GM21423 (cell line): Measurements from ENCODE around the gene GLI3.

Experiments
- ATAC-seq: cut with Tn5 transposase; IDR thresholded peaks from one replicate; pipeline ENCODE4 v1.9.1; 2021; ENCODE audit warnings: mild to moderate bottlenecking, moderate library complexity; ENCODE audit not compliant: unreplicated experiment

GLI3 gene

DNA sequence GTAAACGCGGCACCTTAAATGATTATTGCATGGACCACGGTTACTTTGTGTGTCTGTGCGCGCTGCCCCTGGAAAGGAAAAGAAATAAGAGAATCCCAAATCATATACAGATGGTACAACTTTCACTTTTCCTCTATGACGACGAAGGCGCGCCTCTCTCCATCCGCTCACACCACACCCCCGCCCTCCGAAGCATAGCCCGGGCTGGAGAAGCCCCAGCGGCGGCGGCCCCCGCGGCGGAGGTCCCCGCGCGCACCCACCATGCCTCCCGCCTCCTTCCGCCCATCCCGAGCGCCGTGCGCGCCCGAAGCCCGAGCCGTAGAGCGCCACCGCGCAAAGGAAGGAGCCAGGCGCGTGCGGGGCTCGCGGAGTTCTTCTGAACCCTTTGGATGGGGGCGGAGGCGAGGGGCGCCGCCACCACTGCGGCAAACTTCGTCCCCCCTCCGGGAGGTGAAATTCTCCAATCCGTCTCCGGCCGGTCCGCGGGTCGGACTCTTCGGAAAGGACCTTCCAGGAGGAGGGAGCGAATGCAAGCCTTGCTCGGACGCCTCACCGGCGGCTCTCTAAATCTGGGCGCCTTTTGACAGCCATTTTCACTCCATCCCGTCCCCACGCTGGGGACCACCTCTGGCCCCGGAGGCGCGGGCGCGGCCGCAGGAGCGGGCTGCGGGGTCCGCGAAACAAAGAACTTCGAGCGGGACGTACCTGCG is 588 bp downstream of the GLI3 start:
- peak; percentile 21 for ATAC-seq

DNA sequence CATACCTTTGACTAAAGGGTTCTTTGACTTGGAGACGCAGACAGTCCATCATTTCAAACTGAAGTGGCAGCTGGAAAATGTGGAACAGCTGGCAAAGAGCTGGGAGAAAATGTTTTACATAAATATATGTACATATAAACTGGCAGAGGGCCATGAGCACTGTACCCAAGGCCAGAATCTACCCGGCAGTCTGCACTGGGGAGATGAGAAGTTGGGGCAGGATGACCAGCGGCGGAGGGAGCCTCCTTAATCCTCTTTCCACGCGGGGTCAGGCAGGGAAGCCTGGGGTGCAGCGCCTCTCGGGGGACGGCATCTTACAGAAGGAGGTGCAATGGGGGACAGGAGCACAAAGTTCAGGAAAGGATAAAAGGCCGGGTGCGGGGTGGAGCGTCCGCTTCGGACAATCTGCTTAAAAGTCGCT is 1.3 kb downstream of the GLI3 start:
- no peak for ATAC-seq

DNA sequence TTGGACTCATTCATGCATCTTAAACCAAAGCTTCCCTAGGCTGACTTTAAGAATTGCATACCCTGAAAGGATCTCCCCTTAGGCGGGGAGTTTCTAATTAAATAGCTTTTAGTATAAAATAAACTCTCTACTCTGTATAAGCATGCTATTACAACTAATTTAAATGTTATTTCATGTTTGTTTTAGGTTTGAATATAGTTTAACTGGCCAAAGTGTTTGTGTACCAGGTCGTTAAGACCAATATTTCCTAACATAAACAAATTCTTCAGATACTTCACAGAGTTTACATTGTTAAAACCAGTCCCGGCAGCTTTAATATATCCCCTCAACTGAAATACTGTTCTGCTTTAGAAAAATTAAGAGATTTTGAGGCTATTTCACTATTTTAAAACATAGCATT is 2.3 kb downstream of the GLI3 start:
- ATAC-seq = no peak

DNA sequence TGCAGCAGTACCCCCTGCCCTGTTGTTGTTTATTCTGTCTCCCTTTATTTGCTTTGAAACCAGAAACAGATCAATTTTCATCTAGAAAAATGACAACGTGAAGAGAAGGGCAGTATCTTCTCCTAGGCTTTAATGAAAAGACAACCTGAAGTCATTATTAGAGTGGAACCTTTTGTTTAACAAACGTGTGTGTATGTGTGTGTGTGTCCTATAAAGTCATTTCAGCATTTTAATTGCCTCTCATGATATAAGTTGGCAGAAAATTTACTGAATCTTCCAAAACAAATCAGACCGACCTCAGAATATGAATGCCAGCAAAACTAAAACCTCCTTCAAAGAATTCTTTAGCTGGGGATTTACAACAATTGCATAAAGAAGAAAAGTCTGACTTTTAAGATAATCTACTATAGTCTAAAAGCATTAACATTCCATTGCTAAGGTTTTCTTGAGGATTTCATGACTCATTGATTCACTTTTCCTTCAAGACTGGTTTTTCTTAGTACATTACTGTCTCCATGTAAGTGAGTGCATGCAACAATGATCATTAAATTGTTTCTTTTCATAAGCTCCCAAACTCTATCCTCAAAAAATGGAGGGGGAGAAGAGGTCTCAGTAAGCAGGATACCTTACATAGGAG is 3.2 kb downstream of the GLI3 start:
- ATAC-seq = no peak

DNA sequence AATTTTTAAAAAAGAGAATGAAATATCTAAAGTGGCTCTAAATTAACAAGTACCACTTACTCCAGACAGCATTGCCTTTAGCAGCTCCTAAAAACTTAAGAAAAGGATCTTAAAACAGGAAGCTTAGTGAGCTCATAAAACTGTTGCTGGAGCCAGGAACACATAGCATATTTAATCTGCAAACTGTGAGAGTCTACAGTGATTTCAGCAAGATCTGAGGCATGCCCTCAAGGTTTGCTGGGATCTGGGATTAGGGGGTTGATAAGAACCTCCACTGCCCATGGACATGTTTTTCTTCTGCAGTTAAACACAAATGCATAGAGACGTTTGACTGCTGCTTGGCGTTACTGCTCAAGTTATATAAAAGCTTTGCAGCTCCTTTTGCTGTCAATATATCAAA is 3.8 kb downstream of the GLI3 start:
- ATAC-seq = no peak

DNA sequence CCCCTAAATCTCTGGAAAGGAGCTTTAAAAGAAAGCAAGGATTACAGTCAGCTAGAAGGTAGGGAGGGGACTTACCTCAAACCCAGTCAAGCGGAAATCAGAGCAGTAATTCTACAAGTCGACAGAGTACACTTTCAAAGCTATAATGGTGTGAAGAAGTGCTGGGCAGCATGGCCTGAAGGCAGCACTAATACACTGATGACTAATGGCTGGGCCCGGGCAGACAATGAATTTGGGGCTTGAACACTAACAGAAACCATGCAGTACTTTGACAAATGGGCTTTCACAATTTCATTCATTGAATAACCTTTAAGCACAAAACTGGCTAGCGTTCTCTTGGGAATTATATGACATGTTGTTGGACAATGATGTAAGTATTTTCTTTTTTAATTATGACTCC is 4.7 kb downstream of the GLI3 start:
- ATAC-seq = no peak

DNA sequence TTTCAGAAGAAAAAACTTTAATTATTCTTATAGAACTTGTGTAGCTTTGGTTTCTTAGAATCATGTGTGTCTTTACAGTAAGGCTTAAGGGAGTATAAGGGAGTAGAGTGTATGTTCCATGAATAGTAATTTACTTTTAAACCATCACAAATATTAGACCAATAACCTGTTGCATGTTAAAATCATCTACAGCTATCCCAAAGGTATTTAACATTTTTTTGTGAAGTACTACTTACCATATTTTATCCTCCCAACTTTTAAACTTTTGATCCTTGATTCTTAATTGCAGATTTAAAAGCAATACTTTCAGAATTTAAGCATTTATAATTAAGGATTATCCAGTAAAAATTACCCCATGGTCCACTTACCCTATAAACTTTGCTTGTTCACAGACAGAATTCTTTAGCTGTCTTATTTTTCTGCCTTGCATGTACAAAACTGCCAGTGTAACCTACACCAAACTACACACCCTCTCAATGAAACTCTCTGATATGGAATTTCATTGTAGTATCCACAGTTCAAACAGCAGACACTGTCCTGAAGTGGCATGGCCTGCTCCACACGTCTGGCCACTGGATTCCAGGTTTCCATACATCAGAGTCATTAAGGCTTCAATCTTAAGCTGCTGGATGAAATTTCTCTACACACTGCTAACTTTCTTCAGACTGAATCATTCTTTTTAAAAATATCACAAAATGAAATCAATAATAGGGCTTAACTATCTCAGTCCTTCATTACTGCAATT is 5.8 kb downstream of the GLI3 start:
- ATAC-seq = no peak

DNA sequence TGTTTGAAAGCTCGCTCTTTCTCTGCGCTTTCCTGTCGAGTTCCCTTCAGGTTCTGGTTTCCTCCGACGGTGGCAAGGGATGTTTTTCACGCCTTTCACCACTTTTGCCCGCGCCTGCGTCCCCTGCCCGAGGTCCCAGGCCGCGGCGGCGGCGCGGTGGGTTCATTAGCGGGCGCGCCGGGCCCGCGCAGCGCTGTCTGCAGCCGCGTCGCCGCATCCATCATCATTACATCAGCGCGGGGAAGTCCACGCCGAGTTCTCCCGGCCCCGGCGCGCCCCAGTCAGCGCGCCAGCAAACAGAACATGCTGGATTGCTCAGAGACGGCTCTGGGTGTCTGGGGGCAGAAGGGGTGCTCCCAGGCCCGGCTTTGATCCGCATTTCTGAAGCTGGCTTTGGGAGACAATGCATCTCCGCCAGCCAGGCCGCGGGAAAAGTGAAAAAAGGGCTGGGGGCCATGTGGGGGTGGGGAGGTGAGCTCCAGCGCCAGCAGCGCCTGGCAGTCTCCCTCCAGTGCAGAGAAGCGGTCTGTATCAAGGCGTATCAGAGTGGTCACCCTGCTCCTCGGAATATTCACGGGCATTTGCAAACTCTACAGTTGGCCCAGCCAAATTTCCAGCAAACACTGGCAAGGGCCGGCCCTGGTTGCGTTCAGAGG is 8.9 kb downstream of the GLI3 start:
- peak; percentile 46 for ATAC-seq

DNA sequence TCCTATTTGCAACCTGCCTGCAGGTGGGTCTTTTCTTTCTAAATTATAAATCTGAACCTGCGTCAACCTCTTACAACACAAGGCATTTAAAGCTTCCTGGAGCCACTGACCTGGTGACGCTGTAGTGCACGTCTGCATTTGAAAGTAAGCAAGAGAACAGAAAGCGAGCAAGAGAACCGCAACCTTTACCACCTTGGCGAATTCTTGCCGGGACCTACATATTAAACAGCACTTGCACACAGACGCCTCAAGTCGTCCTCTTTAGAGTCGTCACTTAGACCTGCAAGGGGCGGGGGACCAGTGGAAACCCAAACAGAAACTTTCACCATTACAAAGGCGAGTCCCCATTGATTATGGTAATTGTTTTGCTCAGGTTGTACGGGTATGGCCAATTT is 9.5 kb downstream of the GLI3 start:
- peak; percentile 65 for ATAC-seq

DNA sequence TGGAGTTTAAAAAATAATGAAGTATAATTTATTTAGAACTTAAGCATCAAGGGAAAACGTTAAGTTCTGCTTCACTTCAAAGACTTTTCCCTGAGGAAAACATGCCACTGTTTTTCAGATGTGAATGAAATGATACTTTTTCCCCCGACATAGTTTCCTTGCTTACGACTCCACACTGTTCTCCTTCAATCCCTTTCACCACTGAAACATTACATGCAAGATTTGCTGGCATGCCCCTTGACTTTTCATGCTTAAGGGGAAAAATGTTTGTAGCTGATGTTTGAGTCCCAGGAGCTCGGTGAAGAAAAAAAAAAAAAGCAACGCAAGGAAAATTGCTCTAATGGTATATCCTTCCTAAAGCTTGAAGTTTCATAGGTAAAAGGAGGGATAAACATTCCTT is 10.0 kb downstream of the GLI3 start:
- ATAC-seq = no peak

DNA sequence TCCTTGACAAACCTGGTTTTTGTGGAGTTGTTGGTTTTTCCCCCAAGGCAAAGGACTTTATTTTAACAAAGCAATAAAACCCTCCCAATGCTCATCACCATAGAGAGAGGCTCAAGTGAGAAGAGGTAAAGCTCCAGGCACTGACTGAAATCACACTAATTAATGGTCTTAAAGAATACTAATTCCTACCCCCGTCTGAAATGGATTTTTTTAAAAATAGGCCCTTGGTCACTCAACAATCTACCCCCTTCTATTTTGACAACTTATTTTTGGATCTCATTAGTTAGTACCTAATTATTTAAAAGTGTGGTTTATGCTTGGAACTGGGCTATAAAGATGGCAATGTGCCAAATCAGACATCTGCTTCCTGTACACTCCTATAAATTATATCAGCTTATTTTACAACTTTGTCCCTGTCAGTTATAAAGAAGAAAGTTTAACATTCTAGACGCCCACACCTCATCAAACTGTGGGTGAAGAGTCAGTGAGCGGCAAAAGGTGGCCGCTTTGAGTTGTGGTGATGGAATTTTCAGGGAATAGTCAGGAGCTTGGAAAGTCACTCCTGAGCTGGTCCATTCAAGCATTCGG is 10.6 kb downstream of the GLI3 start:
- ATAC-seq = no peak

DNA sequence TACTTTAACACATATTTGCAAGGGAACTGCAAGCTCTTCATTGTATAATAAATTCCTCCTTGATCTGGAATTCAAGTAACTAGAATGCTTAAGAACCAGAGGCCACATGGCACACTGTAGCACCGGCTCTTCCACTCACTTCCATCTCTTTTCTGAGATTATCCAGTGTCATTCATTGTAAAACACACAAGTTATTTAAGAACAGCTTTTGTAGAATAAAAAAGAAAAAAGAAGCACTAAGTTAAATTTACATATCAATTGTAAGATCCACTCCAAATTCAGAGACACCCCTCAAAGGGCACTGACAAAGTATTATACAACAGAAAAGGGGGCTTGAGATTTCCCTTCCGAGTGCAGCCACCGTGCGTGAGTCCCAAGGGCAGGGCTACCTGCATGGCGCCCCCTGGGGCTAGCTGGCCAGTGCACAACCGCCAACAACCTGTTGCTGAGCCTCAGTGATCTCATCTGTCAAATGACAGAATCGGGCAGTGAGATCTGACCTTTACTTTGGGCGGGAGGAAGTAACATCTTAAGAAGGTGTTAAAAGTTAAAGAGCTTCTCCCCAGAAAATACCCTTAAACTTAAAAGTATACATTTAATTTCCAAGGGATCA is 12.5 kb downstream of the GLI3 start:
- ATAC-seq = no peak

DNA sequence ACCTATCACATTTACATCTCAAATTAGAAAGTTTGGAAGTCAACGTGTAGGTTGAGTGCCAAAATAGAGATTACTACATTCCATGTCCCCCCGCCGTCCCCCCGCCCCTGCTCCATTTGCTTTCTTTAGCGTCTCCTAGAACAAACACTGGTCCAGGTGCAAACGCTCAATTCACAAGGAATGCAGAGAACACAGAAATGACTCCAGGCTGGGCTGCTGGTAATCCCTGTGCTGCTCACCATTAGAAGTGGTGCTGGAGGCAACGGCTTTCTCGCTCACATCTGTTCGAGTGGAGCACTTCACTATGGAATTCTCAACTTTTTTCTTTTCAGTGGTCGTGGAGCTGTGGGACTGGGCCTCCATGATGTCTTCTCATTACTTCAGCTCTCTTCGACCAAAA is 14.1 kb downstream of the GLI3 start:
- ATAC-seq = no peak

DNA sequence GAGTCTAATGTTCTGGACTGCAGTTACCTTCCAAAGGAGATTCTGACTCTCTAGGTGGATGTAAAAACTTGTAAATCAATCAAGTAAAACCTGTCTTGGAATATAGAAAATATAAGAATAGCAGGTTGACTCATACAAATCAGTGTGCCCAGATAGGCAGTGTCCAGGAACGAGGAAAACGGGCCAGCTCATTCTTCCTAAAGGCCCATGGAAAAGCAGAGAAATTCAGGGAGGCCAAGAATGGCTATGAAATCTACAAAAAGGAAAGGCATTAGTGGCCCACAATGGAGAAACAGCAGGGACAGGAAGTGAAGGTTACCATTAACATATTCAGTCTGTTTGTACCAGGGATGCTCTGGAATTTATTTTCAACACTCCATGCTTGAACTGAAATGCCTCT is 14.9 kb downstream of the GLI3 start:
- no peak for ATAC-seq

DNA sequence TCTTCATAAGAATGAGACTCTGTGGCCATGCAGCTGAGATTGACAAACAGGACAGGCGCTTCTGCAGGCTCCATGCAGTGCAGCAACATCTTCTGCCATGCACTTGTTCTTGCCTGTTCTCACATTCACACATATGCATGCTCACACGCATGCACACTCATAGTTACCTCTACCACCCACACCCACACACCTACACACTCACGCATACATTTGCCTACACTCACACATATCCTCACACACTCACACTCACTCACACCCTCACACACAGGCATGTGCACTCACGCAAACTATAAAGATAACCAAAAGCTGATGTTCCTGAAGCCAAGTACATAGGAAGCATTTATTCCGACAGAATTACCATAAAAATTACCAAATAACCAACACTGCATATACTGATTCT is 15.7 kb downstream of the GLI3 start:
- ATAC-seq = no peak

DNA sequence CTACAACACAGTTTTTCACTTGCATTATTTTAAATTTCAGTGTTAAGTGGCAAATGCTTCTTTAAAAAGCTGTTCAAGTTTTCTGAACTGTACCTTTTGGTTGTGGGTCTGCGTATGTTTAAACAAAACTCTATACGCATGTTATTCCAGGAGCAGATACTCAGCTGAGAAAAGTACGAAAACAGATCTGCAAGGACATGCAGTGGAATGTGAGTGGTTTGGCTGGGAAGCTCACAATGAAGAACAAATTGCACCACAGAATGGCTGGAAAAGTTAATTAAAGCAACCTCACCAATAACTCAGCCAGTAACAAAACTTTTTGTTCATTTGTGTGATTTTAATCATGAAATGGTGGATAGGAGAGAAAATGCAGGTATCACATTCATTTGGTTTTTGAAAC is 17.6 kb downstream of the GLI3 start:
- no peak for ATAC-seq

DNA sequence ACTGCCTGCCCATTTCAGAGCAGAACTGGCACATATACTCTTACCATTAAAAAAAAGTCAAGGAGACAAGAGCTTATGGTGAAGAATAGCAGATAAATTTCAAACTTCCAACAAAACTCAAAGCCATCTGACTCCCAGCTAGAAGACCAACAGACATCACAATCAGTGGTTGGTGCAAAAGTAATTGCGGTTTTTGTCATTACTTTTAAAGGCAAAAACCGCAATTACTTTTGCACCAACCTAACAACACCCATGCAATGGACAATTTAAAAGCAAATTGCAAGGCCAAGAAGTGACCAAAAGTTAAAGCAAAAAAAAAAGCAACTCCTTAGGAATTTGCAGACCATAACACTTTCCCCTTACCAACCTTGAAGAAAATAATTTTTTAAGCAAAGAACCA is 18.8 kb downstream of the GLI3 start:
- ATAC-seq = no peak

DNA sequence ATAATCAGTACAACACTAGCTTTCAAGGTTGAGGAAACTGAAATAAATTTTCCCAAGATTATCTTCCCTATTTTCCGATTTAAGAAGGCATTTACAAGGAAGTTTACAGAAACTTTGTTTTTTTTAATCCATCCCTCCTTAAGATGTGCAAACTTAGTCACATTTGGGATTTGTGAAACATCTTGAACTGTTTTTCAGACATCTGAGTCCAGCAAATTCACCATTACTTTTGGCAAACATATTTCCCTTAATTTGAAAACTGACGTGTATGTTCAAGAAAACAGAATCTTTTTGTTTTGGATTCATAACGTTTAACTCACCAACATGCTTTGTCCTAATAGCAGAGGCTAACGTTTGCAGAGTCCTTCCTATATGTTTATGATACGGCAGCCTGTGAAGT is 19.5 kb downstream of the GLI3 start:
- ATAC-seq = no peak

DNA sequence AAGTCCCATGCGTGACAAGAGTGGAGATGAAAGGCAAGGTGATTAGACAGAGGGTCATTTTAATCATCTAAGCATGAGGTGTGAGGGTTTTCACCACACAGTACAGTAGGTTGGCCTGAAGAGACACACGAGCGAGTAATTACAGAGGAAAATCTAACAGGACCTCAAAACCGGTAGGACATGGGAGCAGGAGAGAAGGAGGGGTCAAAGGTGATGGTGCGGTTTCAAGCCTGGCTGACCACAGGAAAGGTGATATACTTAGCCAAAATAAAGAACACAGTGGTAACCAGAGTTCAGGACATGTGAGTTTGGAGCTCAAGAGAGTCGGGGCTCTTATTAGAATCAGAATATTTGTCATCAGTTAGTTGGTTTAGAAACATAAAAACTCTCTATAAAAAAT is 20.0 kb downstream of the GLI3 start:
- ATAC-seq = no peak

DNA sequence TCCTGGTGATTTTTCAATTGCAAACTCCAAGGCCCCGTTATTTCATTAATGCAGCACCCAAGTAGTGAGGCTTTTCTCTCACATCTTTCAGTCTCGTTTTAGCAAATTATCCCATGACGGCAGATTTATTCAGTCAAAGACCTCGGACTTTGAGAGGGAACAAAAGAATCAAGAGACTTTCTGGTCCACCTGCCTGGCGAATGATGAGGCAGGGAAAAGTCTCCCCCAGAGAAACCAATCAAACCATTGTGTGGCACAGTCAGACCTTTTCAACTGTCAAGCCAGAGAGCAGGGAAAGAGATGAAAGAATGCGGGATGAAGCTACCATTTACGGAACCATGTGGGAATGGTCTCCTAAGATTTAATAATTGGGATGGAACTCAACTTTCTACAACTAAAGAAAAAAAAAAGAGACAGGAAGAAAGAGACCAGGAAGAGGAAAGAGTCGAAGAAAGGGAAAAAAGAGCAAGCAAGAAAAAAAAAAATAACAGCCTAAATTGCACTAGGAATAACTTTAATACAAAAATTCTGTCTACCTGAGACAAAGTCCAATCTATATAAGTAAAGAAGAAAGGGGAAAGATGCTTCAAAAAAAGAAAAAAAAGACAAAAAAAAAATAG is 22.8 kb downstream of the GLI3 start:
- ATAC-seq = no peak

DNA sequence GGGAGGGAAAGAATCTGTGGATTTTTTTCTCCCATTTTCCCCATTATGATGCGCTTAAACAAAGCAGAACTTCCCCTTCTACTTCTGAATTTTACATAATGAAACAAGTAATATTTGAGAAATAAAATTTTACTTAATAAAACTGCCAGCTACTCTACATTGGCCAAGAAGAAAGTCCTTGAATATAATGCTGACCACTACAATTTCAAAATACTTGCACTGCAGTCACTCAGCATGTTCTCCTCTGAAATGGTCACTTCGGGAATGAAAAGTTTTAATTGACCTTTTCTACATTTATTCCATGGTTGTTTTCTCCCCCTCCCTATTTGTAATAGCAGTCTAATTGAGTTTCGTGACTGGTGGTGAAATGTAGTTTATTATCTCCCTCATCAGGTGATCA is 23.9 kb downstream of the GLI3 start:
- no peak for ATAC-seq
